A549 (cell line): ENCODE results near the gene CALML3. TPM values are rescaled to one million over a fixed set of nuclear protein-coding genes. Genes with fewer than 3 reads are reported as not detected.
A peak's percentile ranks its signal among the peaks of the same experiment; 100 is the strongest.

Experiments used
- ATAC-seq, 2 experiments: fragments of 200-7000 bp in 1 of 2; fragments of >200 bp in 1 of 2; cut with Nextera tagmentation in 1 of 2; cut with Tn5 transposase in 1 of 2; 3 replicates each; pipeline versions ENCODE4 v1.8.0 to v1.9.1; 2018 to 2020; ENCODE audit warnings: mild to moderate bottlenecking in 1 of 2, moderate library complexity in 1 of 2
- CTCF ChIA-PET: fragments of 300-600 bp; sonication (Branson Sonifier 250); formaldehyde crosslinking; extraction: SDS; loops from one replicate; lab custom pipeline; 2021; ENCODE audit warnings: antibody characterized with exemption, inconsistent platforms; lab: Yijun Ruan, JAX
- POLR2A ChIA-PET: fragments of 350-600 bp; formaldehyde crosslinking; extraction: SDS; loops from one replicate; lab custom pipeline; 2021; ENCODE audit warnings: antibody characterized with exemption, inconsistent platforms; lab: Yijun Ruan, JAX
- DNase-seq, 2 experiments: peaks; one replicate each; pipeline versions ENCODE4 v3.0.0 to v3.0.0-alpha.2; 2011 to 2016; ENCODE audit warnings: low read depth in 1 of 2, low spot score in 1 of 2
- FAIRE-seq: peaks from 2 replicates; lab custom pipeline; 2011; peaks lifted over from hg19 to GRCh38; lab: Jason Lieb, UNC
- H3K27ac ChIP-seq, 2 experiments: fragments of >200 bp; sonication (Bioruptor Twin); formaldehyde crosslinking; 3 replicates each; pipeline ENCODE4 v1.5.1; 2016 to 2017
- H3K4me1 ChIP-seq: fragments of >200 bp; sonication (Bioruptor Twin); formaldehyde crosslinking; 3 replicates; pipeline ENCODE4 v1.6.1; 2016
- H3K4me2 ChIP-seq: fragments of >200 bp; sonication (Bioruptor Twin); formaldehyde crosslinking; 3 replicates; pipeline ENCODE4 v1.6.1; 2016
- H3K4me3 ChIP-seq: fragments of >200 bp; sonication (Bioruptor Twin); formaldehyde crosslinking; 3 replicates; pipeline ENCODE4 v1.5.1; 2016
- H3K9me3 ChIP-seq: fragments of >200 bp; sonication (Bioruptor Twin); formaldehyde crosslinking; 3 replicates; pipeline ENCODE4 v1.6.1; 2016
- BCL3 ChIP-seq: fragments of >200 bp; sonication (Bioruptor Twin); formaldehyde crosslinking; IDR thresholded peaks from 3 replicates; pipeline ENCODE4 v1.6.1; 2016
- CEBPB ChIP-seq, 2 experiments: fragments of >200 bp in 1 of 2; sonication (Bioruptor Twin) in 1 of 2; formaldehyde crosslinking in 1 of 2; IDR thresholded peaks; 2 replicates each; pipeline ENCODE4 v1.6.1; 2012 to 2016
- CHD4 ChIP-seq: fragments of 200-600 bp; sonication (generic); IDR thresholded peaks from 2 replicates; pipeline ENCODE4 v1.6.1; 2016; ENCODE audit warnings: antibody characterized with exemption, mild to moderate bottlenecking, borderline replicate concordance
- EHMT2 ChIP-seq: fragments of 200-600 bp; sonication (generic); IDR thresholded peaks from 2 replicates; pipeline ENCODE4 v1.6.1; 2016; ENCODE audit warnings: antibody characterized with exemption, low read depth, mild to moderate bottlenecking, moderate library complexity
- ELK1 ChIP-seq: fragments of 150-350 bp; IDR thresholded peaks from 2 replicates; pipeline ENCODE4 v1.6.1; 2014; ENCODE audit warnings: low read depth, mild to moderate bottlenecking, low read length
- EP300 ChIP-seq, 2 experiments: fragments of >200 bp; sonication (Bioruptor Twin); formaldehyde crosslinking; IDR thresholded peaks; 2 replicates in 1 of 2; 3 replicates in 1 of 2; pipeline ENCODE4 v1.6.1; 2016 to 2017
- ESRRA ChIP-seq: fragments of 150-350 bp; IDR thresholded peaks from 2 replicates; pipeline ENCODE4 v1.6.1; 2014; ENCODE audit warnings: mild to moderate bottlenecking, low read length, borderline replicate concordance
- FOSB ChIP-seq: fragments of 250-450 bp; sonication (Bioruptor Pico); IDR thresholded peaks from 2 replicates; pipeline ENCODE4 v1.5.0; 2020; ENCODE audit warnings: mild to moderate bottlenecking, moderate library complexity
- FOSL2 ChIP-seq, 2 experiments: fragments of 450-650 bp in 1 of 2; fragments of >200 bp in 1 of 2; sonication (Bioruptor Twin) in 1 of 2; formaldehyde crosslinking; IDR thresholded peaks; 2 replicates each; pipeline versions ENCODE4 v1.5.0 to v1.6.1; 2016 to 2020; ENCODE audit warnings: mild to moderate bottlenecking in 1 of 2, moderate library complexity in 1 of 2
- GATA3 ChIP-seq: IDR thresholded peaks from 2 replicates; pipeline ENCODE4 v1.6.1; 2012; ENCODE audit warnings: borderline replicate concordance
- HES2 ChIP-seq: fragments of >200 bp; sonication (Bioruptor Twin); formaldehyde crosslinking; IDR thresholded peaks from 2 replicates; pipeline ENCODE4 v1.6.1; 2016
- HEYL ChIP-seq: fragments of 250-450 bp; sonication (Bioruptor Pico); IDR thresholded peaks from 2 replicates; pipeline ENCODE4 v1.8.0; 2021; ENCODE audit warnings: mild to moderate bottlenecking, moderate library complexity
- HOXA7 ChIP-seq: fragments of 250-450 bp; sonication (Bioruptor Pico); IDR thresholded peaks from 2 replicates; pipeline ENCODE4 v1.5.0; 2020; ENCODE audit warnings: mild to moderate bottlenecking, moderate library complexity
- JUNB ChIP-seq: fragments of >200 bp; sonication (Bioruptor Twin); formaldehyde crosslinking; IDR thresholded peaks from 2 replicates; pipeline ENCODE4 v1.6.1; 2016
- MAFK ChIP-seq: fragments of 450-650 bp; IDR thresholded peaks from 2 replicates; pipeline ENCODE4 v1.6.1; 2014; ENCODE audit not compliant: partially characterized antibody
- MYC ChIP-seq: IDR thresholded peaks from 2 replicates; pipeline ENCODE4 v1.6.1; 2012; ENCODE audit warnings: mild to moderate bottlenecking, inconsistent platforms, low read length, improper control_type of control experiment, borderline replicate concordance
- NFE2L2 ChIP-seq: fragments of 150-350 bp; conservative IDR thresholded peaks from 2 replicates; pipeline ENCODE4 v1.6.1; 2014; ENCODE audit warnings: low read length
- NPAS2 ChIP-seq: fragments of 250-450 bp; sonication (Bioruptor Pico); IDR thresholded peaks from 2 replicates; pipeline ENCODE4 v1.8.0; 2022; ENCODE audit warnings: mild to moderate bottlenecking, moderate library complexity, borderline replicate concordance
- PHF8 ChIP-seq: fragments of 200-600 bp; sonication (generic); IDR thresholded peaks from 2 replicates; pipeline ENCODE4 v1.6.1; 2016; ENCODE audit warnings: low read depth, mild to moderate bottlenecking, antibody characterized with exemption, moderate library complexity, borderline replicate concordance
- POLR2AphosphoS2 ChIP-seq: conservative IDR thresholded peaks from 2 replicates; pipeline ENCODE4 v1.6.1; 2012; ENCODE audit warnings: low read length, improper control_type of control experiment, inconsistent platforms
- RAD21 ChIP-seq, 2 experiments: fragments of >200 bp in 1 of 2; sonication (Bioruptor Twin) in 1 of 2; formaldehyde crosslinking in 1 of 2; IDR thresholded peaks in 1 of 2; conservative IDR thresholded peaks in 1 of 2; 2 replicates in 1 of 2; 3 replicates in 1 of 2; pipeline ENCODE4 v1.6.1; 2012 to 2018; ENCODE audit warnings: inconsistent platforms in 1 of 2
- REST ChIP-seq: fragments of 200-600 bp; sonication (generic); IDR thresholded peaks from 2 replicates; pipeline ENCODE4 v1.6.1; 2016; ENCODE audit warnings: antibody characterized with exemption, mild to moderate bottlenecking, moderate library complexity
- RNF2 ChIP-seq: fragments of 200-600 bp; sonication (generic); IDR thresholded peaks from 2 replicates; pipeline ENCODE4 v1.6.1; 2016; ENCODE audit warnings: low read depth, mild to moderate bottlenecking, antibody characterized with exemption, moderate library complexity, borderline replicate concordance
- USF2 ChIP-seq: fragments of 450-650 bp; IDR thresholded peaks from 2 replicates; pipeline ENCODE4 v1.6.1; 2014; ENCODE audit warnings: antibody characterized with exemption
- ZC3H11A ChIP-seq: fragments of 450-650 bp; IDR thresholded peaks from 2 replicates; pipeline ENCODE4 v1.6.1; 2014; ENCODE audit warnings: antibody characterized with exemption, mild to moderate bottlenecking
- ZFP36 ChIP-seq: fragments of 450-650 bp; IDR thresholded peaks from 2 replicates; pipeline ENCODE4 v1.6.1; 2014; ENCODE audit warnings: borderline replicate concordance; ENCODE audit not compliant: partially characterized antibody
- WGBS: methylation state at CpG from one replicate; pipeline ENCODE4 v1.1.6; 2017; ENCODE audit errors: missing lambda C conversion rate; 5-methylcytosine and 5-hydroxymethylcytosine counted together
- polyA plus RNA-seq, 4 experiments: library from polyadenylated mRNA; depleted of rRNA in 3 of 4; stranded (reverse); fragments of >200 nt; fragmentation: RNase III in 1 of 4; extraction: RNeasy Plus Mini Kit Qiagen cat#74134 plus additional on column Dnase treatment in 1 of 4; gene quantifications; 2 replicates in 3 of 4; 3 replicates in 1 of 4; pipeline ENCODE4 v1.2.3, GENCODE V29; 2011 to 2017

Gene CALML3
- polyA plus RNA-seq, 2 of the 4 experiments (the other 2 are of a cell fraction): not detected

- ChIA-PET CTCF (no interaction called here), POLR2A (no interaction called here)
- no peak for TF ChIP-seq MYC
- TF ChIP-seq EHMT2: no peak
- no peak for TF ChIP-seq ELK1
- no peak for TF ChIP-seq ZC3H11A
- TF ChIP-seq HES2: no peak
- no peak for TF ChIP-seq USF2
- no peak for FAIRE-seq
- Histone ChIP-seq H3K4me1 (peaks cover 9% of the 10 kb centered on the region), H3K4me2 (no peak overlapping the region), H3K4me3 (no peak overlapping the region), H3K27ac (peak overlapping the region in 1 of 2 experiments; percentile 8; a peak in 2 of 6 replicates), H3K9me3 (peaks cover 17% of the 10 kb centered on the region)
- no peak for ATAC-seq
- no peak for DNase-seq
- WGBS: 95% methylated on average over 7 of the region's 7 CpGs
Measured at GRCh38 chr10:5536486-5537081, 11.8 kb downstream of the CALML3 start.

- no peak for TF ChIP-seq PHF8
- TF ChIP-seq GATA3: no peak
- no peak for TF ChIP-seq BCL3
- TF ChIP-seq CHD4: no peak
- TF ChIP-seq RAD21 (conservative IDR thresholded peaks at IDR 0.05 in 1 of 2, IDR thresholded peaks at IDR 0.05 in 1 of 2): no peak
- no peak for TF ChIP-seq NPAS2
- TF ChIP-seq FOSB (CRISPR knock-in tag): no peak
- no peak for TF ChIP-seq ESRRA
- TF ChIP-seq CEBPB (IDR thresholded peaks at IDR 0.05): no peak
- no peak for TF ChIP-seq NFE2L2
- no peak for TF ChIP-seq RNF2
- no peak for TF ChIP-seq HOXA7 (CRISPR knock-in tag)
- DNase-seq (no peak), ATAC-seq (no peak), FAIRE-seq (no peak)
- ChIA-PET CTCF (no interaction called here), POLR2A (no interaction called here)
- WGBS: 80% methylated on average over 6 of the region's 6 CpGs
- Histone ChIP-seq H3K4me3 (no peak overlapping the region), H3K27ac (peak overlapping the region in 1 of 2 experiments; percentile 66; a peak in 3 of 6 replicates), H3K9me3 (peaks cover 28% of the 10 kb centered on the region), H3K4me2 (no peak overlapping the region), H3K4me1 (peaks cover 9% of the 10 kb centered on the region)
Measured at GRCh38 chr10:5537684-5538083, 12.9 kb downstream of the CALML3 start.

GRCh38 chr10:5538446-5538845 is 13.7 kb downstream of the CALML3 start:
- DNase-seq (no peak), ATAC-seq (peak in 1 of 2 experiments; percentile 34; a peak in 1 of 6 replicates)

More at GRCh38 chr10:5538446-5538845, 13.7 kb downstream of the CALML3 start:
- peaks cover 9% of the 10 kb centered on the region for H3K4me1 ChIP-seq
- CTCF ChIA-PET: interaction anchor here (1.0 to 1.1 kb wide), 2 partner anchors 11 to 84 kb away, joined by 4 to 5 read pairs; no protein-coding TSS in a partner anchor
- WGBS: 92% methylated on average over 9 of the region's 9 CpGs
- no peak for TF ChIP-seq RNF2
- no peak for TF ChIP-seq REST
- TF ChIP-seq FOSL2 (IDR thresholded peaks at IDR 0.05): no peak
- no peak for TF ChIP-seq FOSL2 (CRISPR knock-in tag; IDR thresholded peaks at IDR 0.05)
- TF ChIP-seq EP300 (IDR thresholded peaks at IDR 0.05): no peak
- no peak for TF ChIP-seq HEYL (CRISPR knock-in tag)
- TF ChIP-seq ZFP36: no peak
- no peak for TF ChIP-seq POLR2AphosphoS2
- no peak for TF ChIP-seq HES2
- no peak for TF ChIP-seq MAFK
- no peak for TF ChIP-seq PHF8
- no peak for TF ChIP-seq JUNB
- TF ChIP-seq GATA3: no peak
- POLR2A ChIA-PET: interaction anchor here (0.6 kb wide), 1 partner anchor 411 kb away, joined by 12 read pairs; no protein-coding TSS in a partner anchor
- no peak for FAIRE-seq
- H3K27ac ChIP-seq: peak overlapping the region in 1 of 2 experiments; percentile 66; a peak in 3 of 6 replicates
- peak overlapping the region; percentile 25; the same call in 2 of the 3 replicates for H3K4me2 ChIP-seq
- peaks cover 32% of the 10 kb centered on the region for H3K9me3 ChIP-seq
- no peak overlapping the region for H3K4me3 ChIP-seq
